Adipocyte (in vitro differentiated cells): Measurements from ENCODE around the gene LSP1.

Experiments
- DNase-seq: peaks from one replicate; pipeline ENCODE4 v3.0.0-alpha.2; 2015; ENCODE audit warnings: low read depth
- H3K27me3 ChIP-seq: replicated peaks from 2 replicates; pipeline ENCODE4 v1.7.0; 2013; ENCODE audit warnings: mild to moderate bottlenecking, low read length, moderate library complexity; ENCODE audit not compliant: control insufficient read depth, insufficient read depth
- H3K36me3 ChIP-seq: 2 replicates; pipeline ENCODE4 v1.7.0; 2013; ENCODE audit warnings: low read length, mild to moderate bottlenecking, moderate library complexity; ENCODE audit not compliant: control insufficient read depth, insufficient read depth, severe bottlenecking
- H3K4me1 ChIP-seq: 2 replicates; pipeline ENCODE4 v1.7.0; 2013; ENCODE audit warnings: mild to moderate bottlenecking, low read length, moderate library complexity; ENCODE audit not compliant: control insufficient read depth, insufficient read depth
- H3K4me3 ChIP-seq: 2 replicates; pipeline ENCODE4 v1.7.0; 2013; ENCODE audit warnings: mild to moderate bottlenecking, low read length, moderate library complexity
- H3K9ac ChIP-seq: 2 replicates; pipeline ENCODE4 v1.7.0; 2013; ENCODE audit warnings: mild to moderate bottlenecking, low read length, moderate library complexity
- H3K9me3 ChIP-seq: 2 replicates; pipeline ENCODE4 v1.7.0; 2013; ENCODE audit warnings: mild to moderate bottlenecking, low read length, moderate library complexity; ENCODE audit not compliant: control insufficient read depth

Gene LSP1

DNA sequence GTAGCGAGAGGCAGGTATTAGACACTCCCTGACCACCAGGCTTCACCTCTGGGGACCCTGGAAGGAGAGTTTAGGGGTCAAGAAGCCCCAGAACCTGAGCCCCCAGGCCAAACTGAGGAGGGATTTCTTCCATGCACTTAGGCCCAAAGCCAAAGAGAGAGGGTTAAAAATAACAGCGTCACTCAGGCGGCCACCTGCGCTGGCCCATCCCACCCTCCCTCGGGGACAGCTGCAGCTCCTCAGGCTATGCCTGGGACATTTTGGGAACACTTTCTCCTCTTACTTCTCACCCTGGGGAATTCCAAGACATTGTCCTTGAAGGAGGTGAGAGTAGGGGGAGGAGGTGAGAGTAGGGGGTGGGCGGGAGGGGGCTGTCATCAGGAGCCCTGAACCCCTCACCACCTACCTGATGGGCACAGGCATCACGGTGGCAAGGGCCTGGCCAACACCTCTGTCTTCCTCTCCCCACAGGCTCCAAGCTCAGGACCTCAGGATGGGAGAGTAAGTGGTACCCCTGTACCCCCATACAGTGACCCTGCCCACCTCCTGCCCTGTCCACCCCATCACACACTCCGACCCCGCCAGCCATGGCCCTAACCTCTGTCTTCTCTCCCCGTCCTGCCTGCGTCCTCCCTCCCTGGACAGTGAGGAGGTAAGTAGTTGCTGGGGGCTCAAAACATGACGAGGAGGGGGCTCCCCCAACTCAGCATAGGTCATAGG lies 13.5 kb upstream of the LSP1 start:
- no peaks in the 10 kb centered on the region for H3K36me3 ChIP-seq
- H3K4me3 ChIP-seq: no peak overlapping the region
- peaks cover 3% of the 10 kb centered on the region for H3K4me1 ChIP-seq
- peaks cover 7% of the 10 kb centered on the region for H3K27me3 ChIP-seq
- no peak for DNase-seq
- no peaks in the 10 kb centered on the region for H3K9me3 ChIP-seq
- no peak overlapping the region for H3K9ac ChIP-seq

DNA sequence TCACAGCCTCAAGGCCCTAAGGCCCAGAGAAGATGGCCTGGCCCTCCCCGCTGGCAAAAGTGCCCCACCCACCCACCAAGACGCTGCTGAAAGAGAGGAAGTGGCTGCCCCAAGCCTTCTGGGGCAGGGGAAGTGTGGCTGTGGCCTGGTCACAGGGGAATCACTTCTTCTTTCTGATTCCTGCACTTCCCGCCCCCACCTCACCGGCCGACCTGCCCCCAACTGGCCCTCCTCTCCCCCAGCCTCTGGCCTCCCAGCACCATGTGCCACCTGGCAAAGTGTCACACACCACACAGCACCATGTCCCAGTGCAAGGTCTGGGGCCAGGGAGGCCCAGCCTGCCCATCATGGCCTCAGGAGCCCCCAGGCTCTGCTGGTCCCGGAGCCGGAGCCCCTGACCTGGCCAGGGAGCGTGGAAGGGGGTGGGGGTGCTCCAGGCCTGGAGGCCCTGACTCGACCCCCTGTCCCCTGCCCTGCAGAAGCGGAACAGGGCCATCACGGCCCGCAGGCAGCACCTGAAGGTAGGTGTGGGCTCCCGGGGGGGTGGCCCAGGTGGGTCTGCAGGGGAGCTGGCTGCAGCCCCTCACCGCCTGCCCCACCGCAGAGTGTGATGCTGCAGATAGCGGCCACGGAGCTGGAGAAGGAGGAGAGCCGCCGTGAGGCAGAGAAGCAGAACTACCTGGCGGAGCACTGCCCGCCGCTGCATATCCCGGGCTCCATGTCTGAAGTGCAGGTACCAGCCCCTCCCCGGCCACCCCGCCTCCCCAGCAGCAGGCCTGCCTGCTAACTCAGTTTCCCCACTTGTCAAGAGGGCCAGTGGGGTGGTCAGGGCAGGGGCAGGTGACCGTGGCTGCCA lies 12.7 kb upstream of the LSP1 start:
- DNase-seq: no peak
- Histone ChIP-seq H3K4me3 (no peak overlapping the region), H3K9me3 (no peaks in the 10 kb centered on the region), H3K27me3 (peaks cover 2% of the 10 kb centered on the region), H3K4me1 (peaks cover 11% of the 10 kb centered on the region), H3K36me3 (no peaks in the 10 kb centered on the region), H3K9ac (no peak overlapping the region)

DNA sequence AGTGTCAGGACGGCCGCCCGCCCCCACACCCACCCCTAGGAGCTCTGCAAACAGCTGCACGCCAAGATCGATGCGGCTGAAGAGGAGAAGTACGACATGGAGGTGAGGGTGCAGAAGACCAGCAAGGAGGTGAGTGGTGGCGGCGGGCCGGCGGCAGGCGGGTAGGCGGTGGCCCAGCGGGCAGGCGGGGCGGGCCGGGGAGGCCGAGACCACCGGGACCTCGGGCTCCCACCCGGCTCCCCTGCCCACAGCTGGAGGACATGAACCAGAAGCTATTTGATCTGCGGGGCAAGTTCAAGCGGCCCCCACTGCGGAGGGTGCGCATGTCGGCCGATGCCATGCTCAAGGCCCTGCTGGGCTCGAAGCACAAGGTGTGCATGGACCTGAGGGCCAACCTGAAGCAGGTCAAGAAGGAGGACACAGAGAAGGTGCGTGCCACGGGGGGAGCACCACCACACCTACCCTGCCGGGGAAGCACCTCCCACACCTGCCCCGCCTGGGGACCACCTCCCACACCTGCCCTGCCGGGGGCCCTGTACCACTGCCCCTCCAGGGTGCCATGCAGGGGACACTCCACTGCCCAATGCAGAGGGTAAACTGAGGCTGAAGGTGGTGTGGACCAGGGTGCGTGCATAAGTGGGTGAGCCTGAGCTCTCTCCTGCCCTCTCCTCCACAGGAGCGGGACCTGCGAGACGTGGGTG lies 12.0 kb upstream of the LSP1 start:
- DNase-seq: no peak
- Histone ChIP-seq H3K4me1 (peaks cover 15% of the 10 kb centered on the region), H3K4me3 (no peak overlapping the region), H3K9me3 (no peaks in the 10 kb centered on the region), H3K27me3 (peaks cover 2% of the 10 kb centered on the region), H3K9ac (no peak overlapping the region), H3K36me3 (no peaks in the 10 kb centered on the region)

DNA sequence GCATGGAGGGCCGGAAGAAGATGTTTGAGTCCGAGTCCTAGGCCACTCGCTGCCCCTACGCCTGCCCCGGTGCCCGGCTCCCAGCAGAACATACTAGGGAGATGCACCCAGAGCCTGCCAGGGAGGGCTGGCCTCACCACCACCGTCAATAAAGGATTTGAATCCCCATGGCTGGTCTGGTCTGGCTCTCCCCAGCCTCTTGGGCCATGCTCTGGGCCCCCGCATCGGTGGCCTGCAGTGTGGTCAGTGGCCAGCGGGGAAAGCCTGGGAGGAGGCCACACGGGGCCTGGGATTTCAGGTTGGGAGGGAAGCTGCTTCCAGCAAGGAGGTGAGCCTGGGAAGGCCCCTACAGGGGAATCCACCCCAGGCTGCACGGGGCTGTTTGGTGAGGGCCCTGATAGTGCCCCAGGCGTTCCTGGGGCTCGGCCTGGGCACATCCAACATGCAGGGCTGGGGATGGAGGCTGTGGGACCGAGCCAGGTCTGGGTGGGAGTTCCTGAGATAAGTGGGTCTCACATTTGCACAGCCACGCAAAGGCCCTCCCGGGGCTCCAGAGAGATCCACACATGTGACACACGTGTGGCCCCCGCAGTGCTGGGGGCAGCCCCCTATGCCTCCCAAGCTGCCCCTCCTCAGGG lies 11.3 kb upstream of the LSP1 start:
- no peak overlapping the region for H3K9ac ChIP-seq
- no peaks in the 10 kb centered on the region for H3K9me3 ChIP-seq
- H3K27me3 ChIP-seq: peaks cover 2% of the 10 kb centered on the region
- DNase-seq: no peak
- H3K36me3 ChIP-seq: no peaks in the 10 kb centered on the region
- peaks cover 15% of the 10 kb centered on the region for H3K4me1 ChIP-seq
- no peak overlapping the region for H3K4me3 ChIP-seq

DNA sequence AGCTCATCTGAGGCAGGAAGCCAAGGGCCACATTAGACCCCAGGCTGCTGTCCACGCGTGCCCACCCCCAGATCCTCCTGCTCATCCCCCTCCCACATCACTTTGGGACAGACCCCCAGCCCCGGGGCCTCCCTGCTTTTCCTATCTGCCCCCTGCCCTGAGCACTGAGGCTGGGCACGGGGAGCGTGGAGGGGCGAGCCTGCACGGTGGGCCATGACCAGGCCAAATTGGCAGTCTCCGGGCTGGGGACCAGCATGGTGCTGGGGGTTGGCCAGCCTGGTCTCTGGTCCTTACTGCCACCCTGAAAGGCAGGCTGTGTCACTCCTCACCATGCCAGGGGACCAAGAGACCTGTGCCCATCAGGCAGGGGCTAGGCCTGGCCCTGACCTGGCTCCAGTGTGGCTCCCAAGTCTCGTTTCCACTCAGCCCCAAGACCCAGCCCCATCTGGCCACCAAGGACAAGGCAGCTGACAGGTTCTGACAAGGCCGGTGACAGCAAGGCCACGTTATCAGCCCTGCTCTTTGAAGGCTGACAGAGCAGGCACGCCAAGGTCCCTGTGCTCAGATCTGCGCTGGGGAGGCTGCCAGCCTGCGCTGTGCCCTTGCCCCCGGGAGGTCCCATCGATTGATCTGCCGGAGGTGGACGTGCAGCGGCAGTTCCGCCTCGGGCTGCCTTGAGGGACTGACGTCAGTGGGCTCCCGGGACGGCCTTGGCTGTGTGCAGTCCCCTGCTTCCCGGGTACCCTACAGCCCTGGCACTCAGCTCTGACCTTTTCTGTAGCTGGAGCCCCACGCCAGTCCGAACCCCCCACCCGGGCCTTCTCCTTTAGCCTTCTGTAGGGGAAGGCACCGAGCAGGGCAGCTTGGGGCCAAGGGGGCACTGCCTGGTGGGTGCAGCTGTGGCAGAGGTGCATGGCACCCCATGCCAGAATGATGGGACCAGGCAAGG lies 10.5 kb upstream of the LSP1 start:
- Histone ChIP-seq H3K4me1 (peaks cover 15% of the 10 kb centered on the region), H3K27me3 (peaks cover 2% of the 10 kb centered on the region), H3K9ac (no peak overlapping the region), H3K4me3 (no peak overlapping the region), H3K9me3 (no peaks in the 10 kb centered on the region), H3K36me3 (no peaks in the 10 kb centered on the region)
- no peak for DNase-seq

DNA sequence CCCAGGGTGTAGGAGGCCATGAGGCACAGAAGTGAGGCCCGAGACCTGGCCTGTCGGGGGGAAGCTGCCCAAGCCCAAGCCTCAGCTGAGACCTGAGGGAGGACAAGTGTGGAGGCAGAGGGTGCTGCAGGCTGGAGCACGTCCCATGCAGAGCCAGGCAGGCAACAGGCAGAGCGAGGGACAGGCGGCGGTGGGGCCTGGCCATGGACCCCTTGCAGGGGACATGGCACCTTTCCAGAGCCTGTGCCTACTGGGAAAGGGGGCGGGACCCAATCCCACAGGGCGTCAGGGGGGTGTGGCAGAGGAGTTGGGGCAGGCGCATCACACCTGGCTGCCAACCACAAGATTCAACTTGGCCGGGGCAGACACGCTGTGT lies 9.8 kb upstream of the LSP1 start:
- DNase-seq: no peak

DNA sequence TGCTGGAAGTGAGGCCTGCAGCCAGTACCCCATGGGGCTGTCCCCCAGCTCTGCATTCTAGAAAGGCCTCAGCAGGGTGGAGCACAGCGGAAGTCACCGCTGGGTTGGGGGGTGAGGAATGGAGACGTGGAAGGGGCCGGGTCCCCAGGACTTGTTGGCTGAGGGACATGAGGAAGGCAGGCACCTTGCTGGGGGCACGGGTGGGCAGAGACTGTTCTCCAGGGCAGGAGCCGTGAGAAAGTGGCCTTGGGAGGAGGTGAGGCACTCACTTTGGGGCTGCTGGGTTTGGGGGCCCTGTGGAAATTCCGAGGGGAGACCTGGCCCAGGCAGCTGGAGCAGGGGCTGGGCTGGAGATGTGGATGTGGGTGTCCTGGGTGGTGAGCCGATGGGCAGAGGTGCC lies 9.1 kb upstream of the LSP1 start:
- Histone ChIP-seq H3K9me3 (no peaks in the 10 kb centered on the region), H3K27me3 (peaks cover 2% of the 10 kb centered on the region), H3K36me3 (no peaks in the 10 kb centered on the region), H3K4me3 (no peak overlapping the region), H3K4me1 (peaks cover 15% of the 10 kb centered on the region), H3K9ac (no peak overlapping the region)
- DNase-seq: no peak

More for the DNA sequence above, 9.8 kb upstream of the LSP1 start:
- peaks cover 15% of the 10 kb centered on the region for H3K4me1 ChIP-seq
- no peaks in the 10 kb centered on the region for H3K9me3 ChIP-seq
- H3K9ac ChIP-seq: no peak overlapping the region
- H3K27me3 ChIP-seq: peaks cover 2% of the 10 kb centered on the region
- no peak overlapping the region for H3K4me3 ChIP-seq
- no peaks in the 10 kb centered on the region for H3K36me3 ChIP-seq

DNA sequence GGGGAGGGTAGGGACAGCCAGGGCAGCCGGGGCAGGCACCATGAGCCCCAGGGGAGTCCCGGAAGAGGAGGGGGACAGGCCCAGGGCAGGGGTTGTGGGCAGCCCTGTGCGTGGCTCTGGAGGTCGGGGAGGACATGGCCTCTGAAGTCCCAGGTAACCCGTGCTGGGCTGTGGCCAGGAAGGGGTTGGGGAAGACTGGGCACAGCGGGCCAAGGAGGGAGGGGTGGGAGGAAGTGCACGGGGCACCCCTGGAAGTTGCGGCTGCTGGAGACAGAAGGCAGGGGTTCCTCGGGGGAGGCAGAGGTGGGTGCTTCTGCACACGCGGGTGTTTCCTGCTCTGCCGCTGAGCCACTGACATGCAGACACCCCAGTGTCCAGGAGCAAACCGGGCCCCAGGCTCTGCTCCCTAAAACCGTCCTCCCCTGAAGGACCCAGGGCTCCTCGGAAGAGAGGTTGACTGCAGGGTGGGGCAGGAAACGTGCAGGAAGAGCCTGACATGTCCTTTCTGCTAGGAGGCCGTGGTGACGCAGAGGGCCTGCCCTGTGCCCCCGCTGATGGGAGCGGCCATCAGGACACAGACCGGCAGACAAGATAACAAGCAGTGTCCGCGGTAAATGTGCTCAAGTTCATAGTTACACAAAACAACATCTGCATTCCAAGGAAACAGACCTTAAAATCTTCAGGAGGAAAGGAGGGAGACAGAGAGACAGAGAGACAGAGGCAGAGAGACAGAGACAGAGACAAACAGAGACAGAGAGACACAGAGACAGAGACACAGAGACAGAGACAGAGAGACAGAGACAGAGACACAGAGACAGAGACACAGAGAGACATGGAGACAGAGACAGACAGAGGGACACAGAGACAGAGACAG lies 8.4 kb upstream of the LSP1 start:
- peak overlapping the region; percentile 35 for H3K4me3 ChIP-seq
- peaks cover 2% of the 10 kb centered on the region for H3K27me3 ChIP-seq
- H3K4me1 ChIP-seq: peaks cover 15% of the 10 kb centered on the region
- peak overlapping the region; percentile 62 for H3K9ac ChIP-seq
- H3K9me3 ChIP-seq: no peaks in the 10 kb centered on the region
- no peaks in the 10 kb centered on the region for H3K36me3 ChIP-seq
- DNase-seq: no peak

DNA sequence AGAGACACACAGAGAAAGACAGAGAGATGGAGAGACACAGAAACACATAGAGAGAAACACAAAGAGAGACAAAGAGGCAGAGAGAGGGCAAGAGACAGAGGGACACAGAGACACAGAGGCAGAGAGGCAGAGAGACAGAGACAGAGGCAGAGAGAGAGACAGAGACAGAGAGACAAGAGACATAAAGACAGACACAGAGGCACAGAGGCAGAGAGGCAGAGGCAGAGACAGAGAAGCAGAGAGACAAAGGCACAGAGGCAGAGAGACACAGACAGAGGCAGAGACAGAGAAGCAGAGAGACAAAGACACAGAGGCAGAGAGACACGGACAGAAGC lies 7.8 kb upstream of the LSP1 start:
- peak overlapping the region; percentile 62 for H3K9ac ChIP-seq
- H3K4me1 ChIP-seq: peaks cover 15% of the 10 kb centered on the region
- peaks cover 2% of the 10 kb centered on the region for H3K27me3 ChIP-seq
- no peaks in the 10 kb centered on the region for H3K9me3 ChIP-seq
- no peaks in the 10 kb centered on the region for H3K36me3 ChIP-seq
- H3K4me3 ChIP-seq: peak overlapping the region; percentile 35
- DNase-seq: no peak
